GM04504 (cell line): ENCODE data around the gene ARHGAP6.

Experiments used
- DNase-seq: peaks from one replicate; pipeline ENCODE4 v3.0.0-alpha.2; 2012; ENCODE audit warnings: low read depth

ARHGAP6 gene

DNA sequence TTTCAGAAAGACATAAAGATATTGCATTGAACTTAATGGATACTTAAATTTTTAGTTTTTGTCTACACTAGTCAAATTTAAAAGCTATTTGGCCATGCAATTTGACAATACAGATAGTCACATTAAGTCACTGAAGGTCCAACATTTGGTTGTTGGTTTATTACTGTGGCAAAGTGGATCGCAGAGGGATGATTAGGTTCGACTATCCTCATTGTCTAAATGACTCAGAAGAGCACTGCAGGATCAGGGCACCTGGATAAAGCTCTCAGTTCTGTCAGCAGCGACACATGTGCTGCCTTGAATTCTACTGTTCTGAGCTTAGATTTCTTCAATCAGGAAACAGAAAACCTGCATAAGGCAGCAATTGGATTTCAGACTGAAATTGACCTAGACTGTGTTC, 241.8 kb downstream of the ARHGAP6 start:
- no peak for DNase-seq

DNA sequence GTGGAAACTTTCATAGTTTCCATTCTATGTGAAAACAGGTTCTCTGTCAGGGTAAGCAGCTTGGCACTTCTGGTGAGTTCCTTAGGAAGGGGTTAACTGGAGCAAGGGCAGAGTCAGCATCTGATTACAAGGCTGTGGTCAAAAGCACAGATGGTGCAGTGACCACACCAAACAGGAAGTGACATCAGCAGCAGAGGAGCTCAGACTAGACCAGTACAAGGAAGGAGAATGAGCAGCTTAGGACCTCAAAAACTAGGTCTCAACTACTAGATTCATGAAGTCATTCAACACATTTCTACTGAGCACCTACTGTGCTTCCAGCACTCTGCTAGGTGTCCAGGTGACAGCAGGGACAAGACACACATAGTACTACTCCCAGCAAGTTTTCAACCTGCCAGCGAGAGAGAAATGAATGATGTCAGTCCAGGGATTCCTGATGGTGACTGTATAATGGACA, 242.3 kb downstream of the ARHGAP6 start:
- DNase-seq = no peak

DNA sequence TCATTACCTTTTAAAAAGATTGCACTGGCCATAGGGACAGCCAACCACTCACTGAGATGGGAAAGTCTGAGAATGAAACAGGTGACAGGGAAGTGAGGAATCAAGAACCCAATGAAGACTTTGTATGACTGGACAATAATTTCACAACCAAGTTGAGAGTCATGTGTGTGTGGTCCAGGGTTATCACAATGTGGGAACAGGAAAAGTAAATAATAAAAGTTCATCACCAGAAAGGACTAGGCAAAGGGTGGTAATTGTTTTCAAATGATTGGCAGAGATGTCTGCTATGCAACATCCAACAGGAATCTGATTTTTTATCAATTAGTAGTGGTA, 243.2 kb downstream of the ARHGAP6 start:
- DNase-seq = no peak

DNA sequence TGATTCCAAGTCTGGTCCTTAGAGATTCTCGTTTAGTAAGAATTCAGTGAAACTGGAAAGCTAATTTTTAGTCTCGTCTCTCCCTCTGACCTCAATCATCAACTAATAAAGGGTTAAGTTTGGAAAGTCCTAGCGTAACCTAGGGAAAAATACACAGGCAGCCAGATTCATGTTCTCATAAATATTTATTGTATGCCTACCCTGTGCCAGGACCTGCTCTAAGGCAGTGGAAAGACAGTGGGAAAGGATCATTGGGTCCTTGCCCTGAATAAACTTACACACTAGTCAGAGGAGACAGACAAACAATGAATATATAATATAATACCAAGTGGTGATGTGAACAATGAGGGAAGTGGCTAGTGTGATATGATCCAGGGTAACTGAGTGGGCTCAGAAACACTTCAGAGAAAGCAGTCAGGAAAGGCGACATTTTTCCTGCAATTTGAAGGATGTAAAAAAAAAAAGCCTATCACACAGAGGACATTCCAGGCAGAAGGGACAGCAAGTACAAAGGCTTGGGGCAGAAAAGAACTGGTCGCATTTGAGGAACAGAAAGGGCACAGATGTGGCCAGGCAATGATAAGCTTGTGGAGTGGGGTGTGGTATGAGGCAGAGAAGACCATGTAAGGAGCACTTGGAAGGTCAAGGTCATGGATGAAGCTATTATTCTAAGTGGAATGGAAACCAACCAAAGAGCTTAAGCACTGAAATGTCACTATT, 243.8 kb downstream of the ARHGAP6 start:
- no peak for DNase-seq

DNA sequence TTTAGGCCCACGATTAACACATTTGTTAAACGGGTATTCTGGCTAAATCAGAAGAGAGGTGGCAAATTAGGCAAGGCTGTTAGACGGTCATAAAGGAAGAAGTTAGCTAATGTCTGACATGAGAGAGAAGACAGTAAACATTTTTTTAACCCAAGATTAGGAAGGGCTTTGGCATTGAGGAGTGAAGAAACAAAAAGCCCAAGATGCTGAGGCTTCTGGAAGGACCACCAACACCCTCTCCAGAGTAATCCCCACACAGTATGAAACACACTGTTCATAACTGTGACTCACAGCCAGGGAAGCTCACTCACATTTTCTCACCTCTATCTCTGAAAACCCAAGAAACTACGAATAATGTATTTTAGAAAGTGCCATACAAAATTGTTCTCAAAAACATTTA, 244.9 kb downstream of the ARHGAP6 start:
- DNase-seq = no peak

DNA sequence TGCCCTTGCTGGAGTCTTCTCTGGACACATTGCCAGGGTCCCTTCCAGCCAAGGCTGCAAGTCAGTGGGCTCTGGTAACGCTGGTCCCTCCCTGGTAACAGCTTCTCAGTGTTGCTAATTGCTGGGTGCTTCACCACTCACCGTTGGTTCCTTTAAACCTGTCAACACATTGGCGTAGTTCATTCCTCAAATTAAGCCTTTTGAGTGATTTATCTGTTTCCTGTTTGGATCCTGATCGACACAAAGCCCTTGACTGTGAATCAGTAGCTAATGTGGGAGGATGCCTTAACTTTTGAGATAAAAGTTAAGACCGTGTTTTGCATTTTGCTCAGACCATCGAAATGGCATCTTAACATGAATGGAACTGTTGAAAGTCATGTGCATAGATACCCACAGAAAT, 246.6 kb downstream of the ARHGAP6 start:
- no peak for DNase-seq

DNA sequence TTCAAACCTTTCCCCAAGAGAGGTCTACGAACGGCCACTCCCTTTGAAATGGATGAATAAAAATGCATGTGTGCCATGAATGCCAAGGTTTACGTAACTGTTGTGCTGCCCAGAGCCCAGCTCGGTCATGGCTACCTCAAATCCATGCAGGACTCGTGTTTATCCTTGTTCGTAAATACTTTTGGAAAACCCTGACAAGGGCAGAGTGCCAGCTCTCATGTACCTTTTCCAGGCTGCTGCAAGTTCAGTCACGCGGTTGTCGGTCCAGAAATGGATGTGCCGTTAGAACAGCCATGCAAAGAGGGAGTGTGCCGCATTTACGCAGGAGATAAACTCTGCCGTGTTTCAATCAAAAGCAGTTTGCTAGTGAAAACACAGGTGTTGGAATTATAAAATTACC, 249.1 kb downstream of the ARHGAP6 start:
- no peak for DNase-seq

DNA sequence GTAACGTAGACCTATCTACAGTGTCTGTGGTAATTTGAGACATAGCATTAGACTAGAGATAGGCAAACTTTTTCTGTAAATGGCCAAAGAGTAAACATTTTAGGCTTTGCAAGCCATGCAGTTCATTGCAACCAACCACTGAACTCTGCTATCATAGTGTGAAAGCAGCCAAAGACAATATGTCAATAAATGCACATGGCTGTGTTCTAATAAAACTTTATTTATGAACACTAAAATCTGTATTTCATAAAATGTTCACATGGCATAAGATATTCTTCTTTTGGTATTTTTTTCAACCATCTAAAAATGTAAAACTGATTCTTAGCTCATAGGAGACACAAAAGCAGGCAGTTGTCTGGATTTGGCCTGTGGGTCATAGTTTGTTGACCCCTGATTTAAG, 251.6 kb downstream of the ARHGAP6 start:
- DNase-seq = no peak

DNA sequence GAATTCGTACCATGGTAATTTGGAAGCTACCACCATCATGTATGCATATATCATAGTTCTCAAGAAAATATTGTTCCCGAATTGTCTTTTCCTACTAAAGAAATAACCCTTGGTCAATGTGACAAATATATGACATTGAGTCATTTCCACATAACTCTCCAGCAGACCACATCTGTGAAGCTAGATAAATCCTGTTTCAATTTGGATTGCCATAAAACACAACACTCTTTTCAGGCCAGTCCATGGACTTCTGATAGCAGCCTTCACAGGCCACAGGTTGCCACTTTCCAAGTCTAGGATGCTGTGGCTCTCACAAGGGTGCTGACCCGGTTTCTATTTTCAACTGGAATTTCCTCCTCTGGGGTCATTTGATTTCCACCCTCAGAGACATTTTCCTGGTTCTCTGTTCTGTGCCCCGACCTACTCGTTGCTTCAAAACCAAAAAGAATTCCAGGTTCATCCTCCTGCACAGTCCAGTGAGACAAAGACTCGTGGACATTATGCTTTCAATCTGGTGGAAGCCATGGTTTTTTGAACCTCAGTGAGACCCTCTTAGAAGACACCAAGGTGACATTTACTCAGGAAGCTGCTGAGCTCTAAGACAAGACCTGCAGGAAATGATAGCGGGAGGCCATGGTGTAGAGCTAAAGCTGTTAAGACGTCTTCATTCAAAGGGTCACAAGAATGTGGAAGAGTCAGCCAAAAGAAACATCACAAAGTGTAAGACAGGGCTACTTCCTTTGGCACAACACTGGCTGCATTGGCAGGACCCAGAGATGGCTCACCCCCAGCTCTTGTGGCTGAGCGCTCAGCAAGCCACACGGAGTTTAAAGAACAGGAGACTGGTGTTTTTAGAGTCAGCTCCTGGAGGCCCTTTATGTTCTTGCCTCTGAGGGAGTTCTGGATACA, 252.8 kb downstream of the ARHGAP6 start:
- DNase-seq = no peak

DNA sequence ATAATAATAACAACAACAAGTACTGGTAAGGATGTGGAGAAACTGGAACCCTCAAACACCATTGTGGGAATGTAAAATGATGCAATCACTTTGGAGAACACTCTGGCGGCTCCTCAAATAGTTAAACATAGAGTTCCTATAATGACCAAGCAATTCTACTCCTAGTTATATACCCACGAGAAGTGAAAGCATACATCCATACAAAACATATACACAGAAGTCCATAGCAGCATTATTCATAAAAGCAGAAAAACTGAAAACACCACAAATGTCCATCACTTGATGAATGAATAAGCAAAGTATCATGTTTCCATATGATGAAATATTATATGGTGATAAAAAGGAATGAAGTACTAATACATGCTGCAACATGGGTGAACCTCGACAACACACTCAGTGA, 255.8 kb downstream of the ARHGAP6 start:
- DNase-seq = no peak

DNA sequence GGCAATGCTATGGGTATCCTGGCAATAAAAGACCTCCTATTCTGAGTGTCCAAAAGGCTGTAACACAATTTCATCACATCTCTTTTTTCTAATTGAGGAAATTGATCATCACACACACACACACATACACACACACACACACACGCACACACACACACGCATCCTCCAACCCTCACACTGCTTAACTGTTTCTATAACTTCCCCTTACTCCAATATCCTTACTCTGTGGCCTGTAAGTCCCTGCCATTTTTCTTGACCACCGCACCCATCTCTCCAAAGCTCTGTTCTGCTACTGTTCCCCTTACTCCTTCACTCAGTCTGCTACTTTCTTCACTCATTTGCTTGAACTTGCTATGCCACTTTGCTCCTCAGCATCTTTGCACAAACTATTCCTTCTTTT, 256.9 kb downstream of the ARHGAP6 start:
- DNase-seq = no peak

DNA sequence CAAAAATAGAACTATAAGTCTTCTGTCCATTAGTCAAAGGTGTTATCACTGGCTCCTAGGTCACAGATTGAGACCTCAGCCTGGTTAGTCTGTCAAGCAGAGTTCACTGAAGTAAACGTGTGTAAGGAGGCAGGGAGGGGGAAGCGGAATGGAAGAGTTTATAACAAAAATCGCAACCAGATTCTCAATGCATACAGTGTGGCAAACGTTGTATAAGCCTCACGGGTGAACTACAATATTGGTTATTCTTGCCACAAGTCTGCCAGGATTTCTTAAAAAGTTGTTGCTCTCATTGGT, 257.7 kb downstream of the ARHGAP6 start:
- no peak for DNase-seq

DNA sequence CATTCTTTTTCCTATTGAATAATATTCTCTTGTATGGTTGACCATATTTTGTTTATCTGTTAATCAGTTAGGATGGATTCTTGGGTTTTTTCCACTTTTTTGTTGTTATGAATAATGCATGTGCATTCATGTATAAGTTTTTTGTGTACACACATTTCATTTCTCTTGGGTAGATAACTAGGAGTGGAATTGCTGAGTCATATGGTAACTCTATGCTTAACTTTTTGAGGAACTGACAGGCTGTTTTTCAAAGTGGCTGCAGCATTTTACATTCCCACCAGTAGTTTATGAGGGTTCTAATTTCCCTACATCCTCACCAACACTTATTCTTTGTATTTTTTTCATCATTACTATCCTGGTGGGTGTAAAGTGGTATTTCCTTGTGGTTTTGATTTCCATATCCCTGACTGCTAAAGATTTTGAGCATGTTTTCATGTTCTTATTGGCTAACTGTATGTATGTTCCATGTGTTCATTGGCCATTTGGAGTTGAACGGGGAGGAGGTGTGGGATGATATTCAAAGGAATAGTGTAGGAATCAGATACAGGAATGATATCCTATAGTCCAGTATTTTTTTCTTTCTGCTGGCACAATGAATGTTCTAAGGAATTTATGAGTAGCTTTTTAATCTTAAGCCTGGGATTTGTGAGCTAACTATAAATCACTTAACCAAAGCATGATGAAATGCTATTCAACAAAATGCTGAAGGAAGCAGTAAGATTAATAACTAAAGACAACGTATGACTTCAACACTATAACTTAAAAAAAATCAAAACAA, 258.2 kb downstream of the ARHGAP6 start:
- no peak for DNase-seq

DNA sequence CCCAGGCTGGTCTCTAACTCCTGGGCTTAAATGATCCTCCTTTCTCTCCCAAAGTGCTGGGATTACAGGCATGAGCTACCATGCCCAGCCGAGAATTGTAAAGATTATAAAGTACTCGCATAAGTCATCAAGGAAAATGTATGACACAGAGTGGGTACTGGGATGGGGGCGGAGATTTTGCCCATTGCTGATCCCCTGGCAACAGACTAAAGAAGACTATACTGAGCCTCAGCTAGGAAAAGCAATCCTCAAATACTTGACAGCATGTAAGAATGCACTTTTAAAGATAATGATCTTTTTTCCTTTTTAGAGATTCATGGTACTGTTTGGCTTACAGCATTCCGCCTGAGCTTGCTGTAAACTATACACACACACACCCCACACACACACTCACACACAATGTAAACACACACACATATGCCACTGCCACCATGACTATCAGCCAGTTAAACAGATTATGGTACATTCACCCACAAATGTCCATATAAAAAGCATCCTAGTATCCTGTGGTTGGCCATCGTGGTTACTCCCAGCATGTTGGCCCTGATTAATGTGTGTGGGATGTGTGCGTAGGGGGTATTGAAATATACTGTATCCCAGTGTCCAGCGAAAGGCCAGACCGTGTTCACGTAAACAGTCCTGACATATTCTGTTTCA, 259.5 kb downstream of the ARHGAP6 start:
- DNase-seq = no peak

DNA sequence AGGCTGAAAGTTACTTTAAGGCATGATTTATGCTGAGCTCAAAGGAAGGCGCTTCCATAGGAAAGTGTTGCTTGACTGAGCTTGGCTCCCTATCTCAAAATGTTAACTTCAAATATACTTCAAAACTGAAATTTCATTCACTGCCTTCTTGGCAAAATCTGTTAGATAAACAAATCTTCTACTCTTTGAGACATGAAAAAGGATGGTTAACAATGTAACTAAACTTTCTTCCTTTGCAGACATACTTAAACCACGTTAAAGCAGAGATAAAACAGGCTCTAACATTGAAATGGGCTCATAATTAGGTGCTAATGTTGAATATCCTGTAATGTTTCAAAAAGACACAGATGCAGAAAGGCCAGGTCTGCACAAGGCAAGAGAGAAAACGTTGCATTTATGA, 262.1 kb downstream of the ARHGAP6 start:
- DNase-seq = no peak

DNA sequence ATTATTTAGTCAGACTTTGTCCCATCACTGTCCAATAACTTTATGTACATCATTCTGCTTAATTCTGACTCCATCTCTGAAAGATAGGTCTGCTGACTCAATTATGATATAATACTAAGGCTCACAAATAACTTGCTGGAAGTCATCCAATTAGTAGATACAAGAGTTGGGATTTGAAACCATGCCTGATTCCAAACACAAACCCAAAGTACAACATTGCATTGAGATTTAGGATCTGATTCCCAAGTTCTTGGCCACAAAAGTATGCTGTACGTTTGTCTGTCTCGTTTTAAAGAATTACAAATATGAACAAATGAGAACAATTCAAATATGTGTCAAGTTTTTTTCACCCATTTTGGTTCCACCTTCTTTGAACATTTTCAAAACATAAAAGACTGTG, 263.8 kb downstream of the ARHGAP6 start:
- DNase-seq = no peak

DNA sequence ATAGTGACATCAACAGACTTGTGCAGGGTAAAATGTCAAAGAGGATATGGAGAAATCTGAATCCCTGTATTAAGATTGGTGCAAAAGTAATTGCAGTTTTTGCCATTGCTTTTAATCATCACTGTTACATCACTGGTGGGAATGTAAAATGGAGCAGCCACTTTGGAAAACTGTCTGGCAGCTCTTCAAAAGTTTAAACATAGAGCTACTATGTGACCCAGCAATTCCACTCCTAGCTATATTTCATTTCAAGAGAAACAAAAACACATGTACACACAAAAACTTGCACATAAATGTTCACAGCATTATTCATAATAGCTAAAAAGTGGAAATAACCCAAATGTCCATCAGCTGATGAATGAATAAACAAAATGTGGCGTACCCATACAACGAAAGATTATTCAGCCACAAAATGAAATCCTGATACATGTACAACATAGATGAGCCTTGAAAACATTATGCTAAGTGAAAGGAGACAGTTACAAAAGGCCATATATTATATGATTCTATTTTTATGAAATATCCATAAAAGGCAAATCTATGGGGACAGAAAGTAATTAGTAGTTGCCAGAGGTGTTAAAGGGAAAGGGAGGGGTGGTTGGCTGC, 266.1 kb downstream of the ARHGAP6 start:
- DNase-seq = no peak

DNA sequence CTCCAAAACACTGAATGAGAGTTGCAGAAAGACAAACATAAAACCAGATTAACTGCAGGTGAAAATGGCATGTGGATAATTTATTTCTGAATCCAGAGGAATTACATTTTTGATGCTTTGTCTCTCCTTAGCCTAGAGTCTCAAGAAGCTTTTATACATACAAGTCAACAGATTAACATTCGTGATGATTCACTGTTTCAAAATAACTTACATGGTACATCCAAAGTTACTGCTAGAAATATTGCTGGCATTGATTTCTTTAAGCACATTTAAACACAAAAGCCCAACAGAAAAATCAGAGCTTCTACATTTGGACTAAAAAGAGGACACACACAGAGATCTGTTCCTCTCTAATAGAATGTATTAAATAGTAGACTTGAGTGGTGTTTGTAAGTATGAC, 266.9 kb downstream of the ARHGAP6 start:
- no peak for DNase-seq

DNA sequence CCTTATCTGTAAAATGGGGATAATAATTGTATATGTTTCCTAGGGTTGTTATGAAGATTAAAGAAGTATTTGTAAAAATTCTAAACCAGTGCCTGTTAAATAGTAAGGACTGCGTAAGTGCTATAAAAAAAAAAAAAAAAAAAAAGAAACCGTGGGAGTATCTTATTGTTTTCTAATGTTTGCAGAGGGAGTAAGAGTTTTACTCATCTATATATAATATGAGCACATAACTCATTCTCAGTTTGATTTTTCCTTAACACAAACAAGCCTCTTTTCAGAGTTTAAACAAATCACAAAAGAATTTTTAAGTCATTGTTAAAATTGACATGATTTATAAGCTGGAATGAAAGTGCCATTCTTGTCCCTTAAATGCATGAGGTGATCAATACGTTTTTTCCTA, 267.6 kb downstream of the ARHGAP6 start:
- DNase-seq = no peak

DNA sequence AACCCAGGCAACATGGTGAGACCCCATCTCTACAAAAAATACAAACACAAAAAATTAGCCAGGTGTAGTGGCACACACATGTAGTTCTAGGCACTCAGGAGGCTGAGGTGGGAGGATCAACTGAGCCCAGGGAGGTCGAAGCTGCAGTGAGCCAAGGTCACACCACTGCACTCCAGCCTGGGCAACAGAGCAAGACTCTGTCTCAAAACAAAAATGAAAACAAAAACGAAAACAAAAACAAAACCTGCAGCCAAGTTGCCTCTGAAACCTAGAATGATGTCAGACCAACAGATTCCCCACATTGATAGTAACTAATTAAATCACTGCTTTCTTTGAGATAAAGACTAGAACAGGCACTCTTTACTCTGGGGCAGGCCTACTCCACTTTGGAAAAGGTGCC, 268.0 kb downstream of the ARHGAP6 start:
- no peak for DNase-seq

DNA sequence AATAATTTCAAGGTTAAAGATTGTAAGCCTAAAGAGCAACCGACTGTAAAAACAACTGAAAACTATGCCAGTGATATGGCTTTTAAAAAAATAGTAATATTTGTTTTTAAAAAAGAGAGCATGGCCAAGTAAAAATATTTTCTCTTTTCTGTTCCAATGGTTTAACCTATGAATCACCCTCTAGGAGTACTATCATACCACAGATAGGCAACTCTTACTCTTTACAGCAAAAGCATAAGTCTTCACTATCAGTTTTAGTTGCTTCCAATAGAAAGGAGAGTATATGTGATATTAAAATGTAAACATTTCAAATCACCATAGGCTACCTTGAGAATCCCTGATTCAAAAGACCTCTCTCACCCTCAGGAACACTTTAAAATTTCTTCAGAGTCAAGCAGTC, 269.9 kb downstream of the ARHGAP6 start:
- no peak for DNase-seq
